CD4-positive, alpha-beta T cell treated with Interleukin-15 for 4 hours (primary cell): ENCODE measurements around the gene MCU.
"Not testable (repeated sequence)": the region's sequence is repeated elsewhere in the genome, so short reads cannot be mapped to it uniquely, and the experiment has no call there.

ENCODE experiments used
- DNase-seq: peaks from one replicate; pipeline ENCODE4 v3.0.0-alpha.2; 2020; ENCODE audit warnings: low spot score

The MCU gene

GRCh38 chr10:72762042-72762441 is 70.1 kb downstream of the MCU start:
- DNase-seq, result no peak

GRCh38 chr10:72763201-72763600 is 71.3 kb downstream of the MCU start:
- DNase-seq, result no peak

GRCh38 chr10:72764151-72764550 is 72.2 kb downstream of the MCU start:
- no peak for DNase-seq

- no peak for DNase-seq
Measured at GRCh38 chr10:72765051-72765745, 73.3 kb downstream of the MCU start.

- DNase-seq, result not testable (repeated sequence)
Measured at GRCh38 chr10:72771195-72771594, 79.3 kb downstream of the MCU start.

GRCh38 chr10:72772031-72772430 is 80.1 kb downstream of the MCU start:
- DNase-seq, result no peak

GRCh38 chr10:72779874-72780273 is 87.9 kb downstream of the MCU start:
- no peak for DNase-seq

- DNase-seq, result no peak
Measured at GRCh38 chr10:72782649-72783330, 90.8 kb downstream of the MCU start.

GRCh38 chr10:72783410-72783833 is 91.5 kb downstream of the MCU start:
- no peak for DNase-seq

- DNase-seq, result no peak
Measured at GRCh38 chr10:72784551-72785351, 92.8 kb downstream of the MCU start.

- DNase-seq, result no peak
Measured at GRCh38 chr10:72785409-72785808, 93.5 kb downstream of the MCU start.

- no peak for DNase-seq
Measured at GRCh38 chr10:72790216-72790990, 98.5 kb downstream of the MCU start.

- DNase-seq, result no peak
Measured at GRCh38 chr10:72792288-72792687, 100.3 kb downstream of the MCU start.

GRCh38 chr10:72793752-72794151 is 101.8 kb downstream of the MCU start:
- DNase-seq, result no peak

GRCh38 chr10:72794260-72794659 is 102.3 kb downstream of the MCU start:
- DNase-seq, result no peak

- no peak for DNase-seq
Measured at GRCh38 chr10:72796042-72796441, 104.1 kb downstream of the MCU start.

GRCh38 chr10:72796538-72796937 is 104.6 kb downstream of the MCU start:
- no peak for DNase-seq

- no peak for DNase-seq
Measured at GRCh38 chr10:72800000-72800740, 108.2 kb downstream of the MCU start.

- no peak for DNase-seq
Measured at GRCh38 chr10:72800741-72801092, 108.8 kb downstream of the MCU start.

- DNase-seq, result no peak
Measured at GRCh38 chr10:72801263-72801868, 109.4 kb downstream of the MCU start.

GRCh38 chr10:72802332-72802731 is 110.4 kb downstream of the MCU start:
- DNase-seq, result no peak
